ENCODE results near the gene MDH1. TPM values are rescaled to one million over a fixed set of nuclear protein-coding genes. Genes with fewer than 3 reads are reported as not detected.
"Not testable (repeated sequence)": the region's sequence is repeated elsewhere in the genome, so short reads cannot be mapped to it uniquely, and the experiment has no call there.

MDH1 gene
- total RNA-seq, 1 experiment from 2014 or later: 110 TPM

DNA sequence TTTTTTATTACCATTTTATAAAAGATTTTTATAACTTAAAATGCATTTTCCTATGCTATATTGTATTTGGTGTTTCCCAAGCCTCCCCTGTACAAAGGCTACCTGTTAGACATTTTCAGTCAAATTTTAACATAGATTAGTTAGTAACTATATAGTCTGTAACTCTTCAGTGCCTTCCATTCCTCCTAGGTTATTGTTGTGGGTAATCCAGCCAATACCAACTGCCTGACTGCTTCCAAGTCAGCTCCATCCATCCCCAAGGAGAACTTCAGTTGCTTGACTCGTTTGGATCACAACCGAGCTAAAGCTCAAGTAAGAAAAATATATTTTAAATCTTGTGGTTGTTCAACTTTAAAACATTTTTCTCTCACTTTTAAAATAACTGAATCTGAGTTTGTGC, 10.2 kb downstream of the MDH1 start:
- H3K36me3 Mint-ChIP-seq (ENCODE audit: insufficient read depth, unreplicated experiment): peaks cover 81% of the 10 kb centered on the region
- intact Hi-C loops (cut with micrococcal nuclease): no loop called here
- H3K4me1 Mint-ChIP-seq (ENCODE audit: insufficient read depth, unreplicated experiment): peaks cover under 1% of the 10 kb centered on the region
- H3K27ac Mint-ChIP-seq (ENCODE audit: low read depth, unreplicated experiment): no peak overlapping the region
- no TSS peak for BruUV-seq (replicated peaks)
- TF ChIP-seq, protein P1, sequence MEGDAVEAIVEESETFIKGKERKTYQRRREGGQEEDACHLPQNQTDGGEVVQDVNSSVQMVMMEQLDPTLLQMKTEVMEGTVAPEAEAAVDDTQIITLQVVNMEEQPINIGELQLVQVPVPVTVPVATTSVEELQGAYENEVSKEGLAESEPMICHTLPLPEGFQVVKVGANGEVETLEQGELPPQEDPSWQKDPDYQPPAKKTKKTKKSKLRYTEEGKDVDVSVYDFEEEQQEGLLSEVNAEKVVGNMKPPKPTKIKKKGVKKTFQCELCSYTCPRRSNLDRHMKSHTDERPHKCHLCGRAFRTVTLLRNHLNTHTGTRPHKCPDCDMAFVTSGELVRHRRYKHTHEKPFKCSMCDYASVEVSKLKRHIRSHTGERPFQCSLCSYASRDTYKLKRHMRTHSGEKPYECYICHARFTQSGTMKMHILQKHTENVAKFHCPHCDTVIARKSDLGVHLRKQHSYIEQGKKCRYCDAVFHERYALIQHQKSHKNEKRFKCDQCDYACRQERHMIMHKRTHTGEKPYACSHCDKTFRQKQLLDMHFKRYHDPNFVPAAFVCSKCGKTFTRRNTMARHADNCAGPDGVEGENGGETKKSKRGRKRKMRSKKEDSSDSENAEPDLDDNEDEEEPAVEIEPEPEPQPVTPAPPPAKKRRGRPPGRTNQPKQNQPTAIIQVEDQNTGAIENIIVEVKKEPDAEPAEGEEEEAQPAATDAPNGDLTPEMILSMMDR (IDR thresholded peaks at IDR 0.05; ENCODE audit: unreplicated experiment): no peak
- ChIA-PET POLR2A (interaction anchor here (3.8 kb wide), 1 partner anchor 9 kb away, joined by 44 read pairs; the partner anchor contains the start of genes MDH1 and WDPCP), CTCF (no interaction called here)
- H3K4me3 Mint-ChIP-seq (ENCODE audit: unreplicated experiment): no peak overlapping the region
- H3K9me3 Mint-ChIP-seq (ENCODE audit: unreplicated experiment): no peaks in the 10 kb centered on the region
- H3K27me3 Mint-ChIP-seq (ENCODE audit: insufficient read depth, unreplicated experiment): no peaks in the 10 kb centered on the region
- no peak for DNase-seq (ENCODE audit: unreplicated experiment)

GRCh38 chr2:63600881-63601460, 12.2 kb downstream of the MDH1 start:
- BruUV-seq (replicated peaks): no TSS peak
- ChIA-PET POLR2A (interaction anchor here (0.8 to 3.8 kb wide), 2 partner anchors 11 to 17 kb away, joined by 3 to 44 read pairs; partner anchors contain the start of genes MDH1 and WDPCP), CTCF (interaction anchor here (1.6 kb wide), 1 partner anchor 260 kb away, joined by 8 read pairs; no protein-coding TSS in a partner anchor)
- H3K9me3 Mint-ChIP-seq (ENCODE audit: unreplicated experiment): no peaks in the 10 kb centered on the region
- intact Hi-C loops (cut with micrococcal nuclease): no loop called here
- no peak for DNase-seq (ENCODE audit: unreplicated experiment)
- no peak overlapping the region for H3K4me3 Mint-ChIP-seq (ENCODE audit: unreplicated experiment)
- no peaks in the 10 kb centered on the region for H3K27me3 Mint-ChIP-seq (ENCODE audit: insufficient read depth, unreplicated experiment)
- H3K36me3 Mint-ChIP-seq (ENCODE audit: insufficient read depth, unreplicated experiment): peaks cover 89% of the 10 kb centered on the region
- H3K27ac Mint-ChIP-seq (ENCODE audit: low read depth, unreplicated experiment): peak overlapping the region; percentile 77
- H3K4me1 Mint-ChIP-seq (ENCODE audit: insufficient read depth, unreplicated experiment): no peaks in the 10 kb centered on the region
- TF ChIP-seq, protein P1 (IDR thresholded peaks at IDR 0.05; ENCODE audit: unreplicated experiment): no peak

GRCh38 chr2:63604666-63605065, 15.9 kb downstream of the MDH1 start:
- DNase-seq (ENCODE audit: unreplicated experiment): no peak
- H3K4me1 Mint-ChIP-seq (ENCODE audit: insufficient read depth, unreplicated experiment): no peaks in the 10 kb centered on the region
- H3K36me3 Mint-ChIP-seq (ENCODE audit: insufficient read depth, unreplicated experiment): peaks cover 74% of the 10 kb centered on the region
- ChIA-PET CTCF (interaction anchor here (0.6 kb wide), 1 partner anchor 1312 kb away, joined by 3 read pairs; no protein-coding TSS in a partner anchor), POLR2A (interaction anchor here (0.6 to 2.0 kb wide), 2 partner anchors 15 to 28 kb away, joined by 3 to 12 read pairs; partner anchors contain the start of genes MDH1 and WDPCP)
- TF ChIP-seq, protein P1 (IDR thresholded peaks at IDR 0.05; ENCODE audit: unreplicated experiment): no peak
- no peak overlapping the region for H3K4me3 Mint-ChIP-seq (ENCODE audit: unreplicated experiment)
- intact Hi-C loops (cut with micrococcal nuclease): no loop called here
- no peaks in the 10 kb centered on the region for H3K27me3 Mint-ChIP-seq (ENCODE audit: insufficient read depth, unreplicated experiment)
- no TSS peak for BruUV-seq (replicated peaks)
- no peaks in the 10 kb centered on the region for H3K9me3 Mint-ChIP-seq (ENCODE audit: unreplicated experiment)
- no peak overlapping the region for H3K27ac Mint-ChIP-seq (ENCODE audit: low read depth, unreplicated experiment)

- H3K27ac Mint-ChIP-seq (ENCODE audit: low read depth, unreplicated experiment); H3K27me3 Mint-ChIP-seq (ENCODE audit: insufficient read depth, unreplicated experiment); H3K9me3 Mint-ChIP-seq (ENCODE audit: unreplicated experiment); intact Hi-C loops (cut with micrococcal nuclease); H3K4me3 Mint-ChIP-seq (ENCODE audit: unreplicated experiment); H3K4me1 Mint-ChIP-seq (ENCODE audit: insufficient read depth, unreplicated experiment); DNase-seq (ENCODE audit: unreplicated experiment); BruUV-seq (replicated peaks): not testable (repeated sequence)
- peaks cover 33% of the 10 kb centered on the region for H3K36me3 Mint-ChIP-seq (ENCODE audit: insufficient read depth, unreplicated experiment)
- POLR2A ChIA-PET: interaction anchor here (0.6 to 1.1 kb wide), 3 partner anchors 15 to 20 kb away, joined by 3 read pairs; partner anchors contain the start of genes MDH1 and WDPCP
- CTCF ChIA-PET: interaction anchor here (0.8 to 1.1 kb wide), 2 partner anchors 57 to 252 kb away, joined by 3 to 4 read pairs; no protein-coding TSS in a partner anchor
Observed at GRCh38 chr2:63608865-63609264, 20.1 kb downstream of the MDH1 start.

All from MCF 10A (cell line).